Measurements from ENCODE around the gene RRM2.

The RRM2 gene

GRCh38 chr2:10119601-10120157 is 2.9 kb upstream of the RRM2 start:
- DNase-seq (ENCODE audit: extremely low spot score) = no peak
- TF ChIP-seq SP1 (IDR thresholded peaks at IDR 0.05) (no peak), ARNT (IDR thresholded peaks at IDR 0.05) (no peak), LEF1 (IDR thresholded peaks at IDR 0.05; ENCODE audit: borderline replicate concordance) (no peak), BHLHE40 (IDR thresholded peaks at IDR 0.05; ENCODE audit: borderline replicate concordance) (no peak), HDGF (IDR thresholded peaks at IDR 0.05; ENCODE audit: borderline replicate concordance) (no peak), ELF4 (IDR thresholded peaks at IDR 0.05) (no peak), FOXM1 (IDR thresholded peaks at IDR 0.05; ENCODE audit: borderline replicate concordance) (no peak), NFRKB (IDR thresholded peaks at IDR 0.05) (no peak), FOXA1 (IDR thresholded peaks at IDR 0.05) (no peak), CTBP1 (IDR thresholded peaks at IDR 0.05; ENCODE audit: borderline replicate concordance) (no peak), TARDBP (IDR thresholded peaks at IDR 0.05) (no peak), FOXK2 (IDR thresholded peaks at IDR 0.05) (no peak)
- TF ChIP-seq, protein P1, sequence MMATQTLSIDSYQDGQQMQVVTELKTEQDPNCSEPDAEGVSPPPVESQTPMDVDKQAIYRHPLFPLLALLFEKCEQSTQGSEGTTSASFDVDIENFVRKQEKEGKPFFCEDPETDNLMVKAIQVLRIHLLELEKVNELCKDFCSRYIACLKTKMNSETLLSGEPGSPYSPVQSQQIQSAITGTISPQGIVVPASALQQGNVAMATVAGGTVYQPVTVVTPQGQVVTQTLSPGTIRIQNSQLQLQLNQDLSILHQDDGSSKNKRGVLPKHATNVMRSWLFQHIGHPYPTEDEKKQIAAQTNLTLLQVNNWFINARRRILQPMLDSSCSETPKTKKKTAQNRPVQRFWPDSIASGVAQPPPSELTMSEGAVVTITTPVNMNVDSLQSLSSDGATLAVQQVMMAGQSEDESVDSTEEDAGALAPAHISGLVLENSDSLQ (IDR thresholded peaks at IDR 0.05) = no peak
- CTCF ChIA-PET = no interaction called here
- POLR2A ChIA-PET = interaction anchor here (0.7 to 1.0 kb wide), 2 partner anchors 12 to 50 kb away, joined by 3 read pairs; no protein-coding TSS in a partner anchor

GRCh38 chr2:10120158-10120876 is 2.2 kb upstream of the RRM2 start:
- CTCF ChIA-PET = interaction anchor here (1.0 kb wide), 1 partner anchor 43 kb away, joined by 7 read pairs; no protein-coding TSS in a partner anchor
- TF ChIP-seq CTBP1 (IDR thresholded peaks at IDR 0.05; ENCODE audit: borderline replicate concordance) (peak; percentile 46; the same call in 1 of the 2 replicates), L3MBTL2 (conservative IDR thresholded peaks at IDR 0.05) (peak; percentile 91), TARDBP (IDR thresholded peaks at IDR 0.05) (no peak), ELF4 (IDR thresholded peaks at IDR 0.05) (peak; percentile 30; the same call in 1 of the 2 replicates)
- POLR2A ChIA-PET = interaction anchor here (0.7 to 1.6 kb wide), 3 partner anchors 13 to 51 kb away, joined by 3 to 7 read pairs (median 3); no protein-coding TSS in a partner anchor
- DNase-seq (ENCODE audit: extremely low spot score) = peak; percentile 92

GRCh38 chr2:10120877-10121574 is 1.5 kb upstream of the RRM2 start:
- POLR2A ChIA-PET = interaction anchor here (0.6 to 1.6 kb wide), 3 partner anchors 9 to 48 kb away, joined by 3 to 7 read pairs (median 3); no protein-coding TSS in a partner anchor
- CTCF ChIA-PET = interaction anchor here (1.0 kb wide), 1 partner anchor 42 kb away, joined by 7 read pairs; no protein-coding TSS in a partner anchor

DNA sequence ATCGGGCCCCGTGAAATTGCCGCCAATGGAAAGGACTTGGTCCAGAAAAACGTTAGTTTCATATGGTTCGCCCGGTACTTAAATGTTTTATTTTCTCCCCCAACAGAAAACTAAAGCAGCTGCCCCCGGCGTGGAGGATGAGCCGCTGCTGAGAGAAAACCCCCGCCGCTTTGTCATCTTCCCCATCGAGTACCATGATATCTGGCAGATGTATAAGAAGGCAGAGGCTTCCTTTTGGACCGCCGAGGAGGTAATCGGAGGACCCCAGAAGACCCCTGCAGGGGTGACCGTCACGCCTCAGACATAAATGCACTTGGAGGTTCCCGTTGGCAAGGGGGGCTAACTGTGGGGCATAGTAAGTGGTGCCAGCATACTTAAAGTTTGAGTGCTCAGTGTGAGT is 742 bp downstream of the RRM2 start:
- DNase-seq (ENCODE audit: extremely low spot score) = no peak
- CTCF ChIA-PET = interaction anchor here (2.1 kb wide), 1 partner anchor 312 kb away, joined by 7 read pairs; no protein-coding TSS in a partner anchor
- no peak for TF ChIP-seq FOXK2 (IDR thresholded peaks at IDR 0.05)
- TF ChIP-seq ARNT (IDR thresholded peaks at IDR 0.05) = no peak
- no peak for TF ChIP-seq SP1 (IDR thresholded peaks at IDR 0.05)
- TF ChIP-seq NFRKB (IDR thresholded peaks at IDR 0.05) = no peak
- no peak for TF ChIP-seq FOXA1 (IDR thresholded peaks at IDR 0.05)
- no peak for TF ChIP-seq CTBP1 (IDR thresholded peaks at IDR 0.05; ENCODE audit: borderline replicate concordance)
- no peak for TF ChIP-seq LEF1 (IDR thresholded peaks at IDR 0.05; ENCODE audit: borderline replicate concordance)
- TF ChIP-seq, protein P1 (IDR thresholded peaks at IDR 0.05) = no peak
- TF ChIP-seq SUZ12 (IDR thresholded peaks at IDR 0.05) = no peak
- no peak for TF ChIP-seq ZNF384 (IDR thresholded peaks at IDR 0.05)
- no peak for TF ChIP-seq ELF4 (IDR thresholded peaks at IDR 0.05)
- no peak for TF ChIP-seq BHLHE40 (IDR thresholded peaks at IDR 0.05; ENCODE audit: borderline replicate concordance)
- TF ChIP-seq L3MBTL2 (conservative IDR thresholded peaks at IDR 0.05) = no peak
- no peak for TF ChIP-seq HDGF (IDR thresholded peaks at IDR 0.05; ENCODE audit: borderline replicate concordance)
- TF ChIP-seq TARDBP (IDR thresholded peaks at IDR 0.05) = no peak
- TF ChIP-seq FOXM1 (IDR thresholded peaks at IDR 0.05; ENCODE audit: borderline replicate concordance) = no peak
- POLR2A ChIA-PET = interaction anchor here (1.2 to 1.3 kb wide), 2 partner anchors 51 to 286 kb away, joined by 3 read pairs; no protein-coding TSS in a partner anchor

More at GRCh38 chr2:10120877-10121574, 1.5 kb upstream of the RRM2 start:
- DNase-seq (ENCODE audit: extremely low spot score) = no peak
- TF ChIP-seq HDGF (IDR thresholded peaks at IDR 0.05; ENCODE audit: borderline replicate concordance) = no peak
- no peak for TF ChIP-seq CTBP1 (IDR thresholded peaks at IDR 0.05; ENCODE audit: borderline replicate concordance)
- TF ChIP-seq BHLHE40 (IDR thresholded peaks at IDR 0.05; ENCODE audit: borderline replicate concordance) = no peak
- TF ChIP-seq LEF1 (IDR thresholded peaks at IDR 0.05; ENCODE audit: borderline replicate concordance) = no peak
- no peak for TF ChIP-seq ARNT (IDR thresholded peaks at IDR 0.05)
- no peak for TF ChIP-seq SP1 (IDR thresholded peaks at IDR 0.05)
- TF ChIP-seq FOXA1 (IDR thresholded peaks at IDR 0.05) = no peak
- no peak; the same call in 1 of the 2 replicates for TF ChIP-seq L3MBTL2 (conservative IDR thresholded peaks at IDR 0.05)
- no peak for TF ChIP-seq FOXM1 (IDR thresholded peaks at IDR 0.05; ENCODE audit: borderline replicate concordance)
- peak; percentile 24; the same call in 1 of the 2 replicates for TF ChIP-seq NFRKB (IDR thresholded peaks at IDR 0.05)
- TF ChIP-seq, protein P1 (IDR thresholded peaks at IDR 0.05) = 0 out of 2 replicates have a peak, but pooled peaks have one; percentile 1
- no peak for TF ChIP-seq FOXK2 (IDR thresholded peaks at IDR 0.05)

- no peak for TF ChIP-seq FOXA1 (IDR thresholded peaks at IDR 0.05)
- no peak for TF ChIP-seq ZNF384 (IDR thresholded peaks at IDR 0.05)
- TF ChIP-seq ELF4 (IDR thresholded peaks at IDR 0.05) = no peak
- TF ChIP-seq TARDBP (IDR thresholded peaks at IDR 0.05) = no peak
- TF ChIP-seq L3MBTL2 (conservative IDR thresholded peaks at IDR 0.05) = no peak
- TF ChIP-seq HDGF (IDR thresholded peaks at IDR 0.05; ENCODE audit: borderline replicate concordance) = no peak
- TF ChIP-seq, protein P1 (IDR thresholded peaks at IDR 0.05) = no peak
- no peak for TF ChIP-seq SUZ12 (IDR thresholded peaks at IDR 0.05)
- TF ChIP-seq ARNT (IDR thresholded peaks at IDR 0.05) = no peak
- CTCF ChIA-PET = interaction anchor here (0.6 to 2.1 kb wide), 7 partner anchors 13 to 315 kb away, joined by 3 to 9 read pairs (median 3); no protein-coding TSS in a partner anchor
- POLR2A ChIA-PET = interaction anchor here (0.6 to 1.8 kb wide), 6 partner anchors 11 to 310 kb away, joined by 3 to 6 read pairs (median 4); no protein-coding TSS in a partner anchor
- peak; percentile 46 for DNase-seq (ENCODE audit: extremely low spot score)
Observed at GRCh38 chr2:10124538-10125045, 2.1 kb downstream of the RRM2 start.

All from HEK293T (cell line).